ENCODE measurements around the gene PCDHB6.
"Not testable (repeated sequence)": the region's sequence is repeated elsewhere in the genome, so short reads cannot be mapped to it uniquely, and the experiment has no call there.

The PCDHB6 gene

GRCh38 chr5:141121563-141121962, 28.3 kb upstream of the PCDHB6 start, which contains the start of gene PCDHB4:
Gene PCDHB4 (plus strand): TSS chr5:141121818. CDS start chr5:141121999, 181 bp downstream.
- H3K4me1 Mint-ChIP-seq, result no peaks in the 10 kb centered on the region

GRCh38 chr5:141121985-141122384, 27.9 kb upstream of the PCDHB6 start:
- no peaks in the 10 kb centered on the region for H3K4me1 Mint-ChIP-seq
- no peak overlapping the region for H3K27ac Mint-ChIP-seq
- H3K36me3 Mint-ChIP-seq (ENCODE audit: low read depth), result peaks cover 75% of the 10 kb centered on the region
- peaks cover 57% of the 10 kb centered on the region for H3K9me3 Mint-ChIP-seq
- TF ChIP-seq CTCF (IDR thresholded peaks at IDR 0.05; ENCODE audit: unreplicated experiment in 3 of 3), result no peak
- no peak overlapping the region for H3K4me3 Mint-ChIP-seq
- H3K27me3 Mint-ChIP-seq (ENCODE audit: low read depth), result peaks cover 4% of the 10 kb centered on the region

More at GRCh38 chr5:141121563-141121962, 28.3 kb upstream of the PCDHB6 start, which contains the start of gene PCDHB4:
- H3K27ac Mint-ChIP-seq, result no peak within 1 kb of the TSS
- no peak for TF ChIP-seq CTCF (IDR thresholded peaks at IDR 0.05; ENCODE audit: unreplicated experiment in 3 of 3)
- H3K36me3 Mint-ChIP-seq (ENCODE audit: low read depth), result peaks cover 75% of the 10 kb centered on the region
- H3K27me3 Mint-ChIP-seq (ENCODE audit: low read depth), result peaks cover 4% of the 10 kb centered on the region
- no peak within 1 kb of the TSS for H3K4me3 Mint-ChIP-seq
- peaks cover 56% of the 10 kb centered on the region for H3K9me3 Mint-ChIP-seq

- H3K9me3 Mint-ChIP-seq, result peaks cover 61% of the 10 kb centered on the region
- H3K27ac Mint-ChIP-seq, result not testable (repeated sequence)
Observed at GRCh38 chr5:141123396-141124135, 26.3 kb upstream of the PCDHB6 start.

GRCh38 chr5:141127305-141127704, 22.6 kb upstream of the PCDHB6 start:
- no peak for TF ChIP-seq CTCF (IDR thresholded peaks at IDR 0.05; ENCODE audit: unreplicated experiment in 3 of 3)
- Mint-ChIP-seq H3K4me1 (no peaks in the 10 kb centered on the region), H3K9me3 (peaks cover 65% of the 10 kb centered on the region), H3K27me3 (ENCODE audit: low read depth) (peaks cover 4% of the 10 kb centered on the region), H3K27ac (no peak overlapping the region), H3K4me3 (no peak overlapping the region), H3K36me3 (ENCODE audit: low read depth) (peaks cover 78% of the 10 kb centered on the region)

More at GRCh38 chr5:141123396-141124135, 26.3 kb upstream of the PCDHB6 start:
- H3K36me3 Mint-ChIP-seq (ENCODE audit: low read depth), result peaks cover 77% of the 10 kb centered on the region
- H3K4me3 Mint-ChIP-seq; H3K4me1 Mint-ChIP-seq; H3K27me3 Mint-ChIP-seq (ENCODE audit: low read depth): not testable (repeated sequence)

- Mint-ChIP-seq H3K9me3 (peaks cover 81% of the 10 kb centered on the region), H3K27me3 (ENCODE audit: low read depth) (no peaks in the 10 kb centered on the region), H3K27ac (peak within 1 kb of the TSS; percentile 72 to 96 (median 94)), H3K4me3 (peak within 1 kb of the TSS; percentile 85 to 90 (median 86)), H3K36me3 (ENCODE audit: low read depth) (peaks cover 86% of the 10 kb centered on the region), H3K4me1 (no peaks in the 10 kb centered on the region)
- TF ChIP-seq CTCF (IDR thresholded peaks at IDR 0.05; ENCODE audit: unreplicated experiment in 3 of 3), result peak in 1 of 3 experiments; percentile 13
Observed at GRCh38 chr5:141135030-141135717, 14.7 kb upstream of the PCDHB6 start, which contains the start of gene PCDHB5. Gene PCDHB5 (plus strand): TSS chr5:141135206. CDS start chr5:141135435, 229 bp downstream.

- Mint-ChIP-seq H3K36me3 (ENCODE audit: low read depth) (peaks cover 81% of the 10 kb centered on the region), H3K27me3 (ENCODE audit: low read depth) (no peaks in the 10 kb centered on the region), H3K4me3 (peak overlapping the region; percentile 85 to 90 (median 86)), H3K27ac (peak overlapping the region in 2 of 3 experiments; percentile 94 to 96), H3K4me1 (no peaks in the 10 kb centered on the region), H3K9me3 (peaks cover 79% of the 10 kb centered on the region)
- TF ChIP-seq CTCF (IDR thresholded peaks at IDR 0.05; ENCODE audit: unreplicated experiment in 3 of 3), result no peak
Observed at GRCh38 chr5:141135718-141136266, 14.1 kb upstream of the PCDHB6 start.

- H3K27me3 Mint-ChIP-seq (ENCODE audit: low read depth); H3K4me1 Mint-ChIP-seq; H3K4me3 Mint-ChIP-seq; H3K27ac Mint-ChIP-seq: not testable (repeated sequence)
- peaks cover 75% of the 10 kb centered on the region for H3K36me3 Mint-ChIP-seq (ENCODE audit: low read depth)
- H3K9me3 Mint-ChIP-seq, result peaks cover 73% of the 10 kb centered on the region
Observed at GRCh38 chr5:141137346-141137745, 12.5 kb upstream of the PCDHB6 start.

Measured in nephron (organoid).